GM12873 (cell line): Measurements from ENCODE around the gene EPS8.

Source experiments
- TF ChIP-seq, protein P1 (sequence below): IDR thresholded peaks from 2 replicates; pipeline ENCODE4 v1.5.1; 2012; ENCODE audit warnings: low read depth, mild to moderate bottlenecking, moderate library complexity, low read length, control low read depth; ENCODE audit not compliant: insufficient read depth; ENCODE audit errors: missing control alignments

Gene EPS8

DNA sequence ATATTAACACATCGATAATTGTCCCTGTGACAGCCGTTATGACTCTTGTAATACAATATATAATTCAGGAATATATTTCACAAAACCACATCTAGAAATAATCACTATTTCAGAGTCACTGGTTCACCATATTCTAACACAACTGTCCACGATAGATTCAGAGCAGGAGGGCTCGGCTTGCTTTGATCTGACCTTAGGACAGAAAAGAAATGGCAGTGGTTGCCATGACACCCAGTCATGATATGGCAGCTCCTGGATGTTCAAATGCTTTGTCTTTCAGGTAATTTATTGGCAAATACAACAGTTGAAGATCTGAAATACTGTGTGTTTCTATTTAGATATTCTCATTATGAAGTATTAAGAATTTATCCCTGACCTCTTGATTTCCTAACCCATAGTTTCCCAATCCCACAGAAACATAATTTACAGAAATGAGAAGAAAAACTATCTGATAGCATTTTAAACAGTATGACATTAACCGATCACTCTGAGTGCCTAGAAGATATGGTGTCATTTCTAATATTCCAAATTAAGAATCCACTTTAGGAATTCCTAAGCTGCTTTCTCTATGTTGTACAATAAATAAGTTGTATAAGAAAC lies 116.4 kb downstream of the EPS8 start:
- TF ChIP-seq, protein P1, sequence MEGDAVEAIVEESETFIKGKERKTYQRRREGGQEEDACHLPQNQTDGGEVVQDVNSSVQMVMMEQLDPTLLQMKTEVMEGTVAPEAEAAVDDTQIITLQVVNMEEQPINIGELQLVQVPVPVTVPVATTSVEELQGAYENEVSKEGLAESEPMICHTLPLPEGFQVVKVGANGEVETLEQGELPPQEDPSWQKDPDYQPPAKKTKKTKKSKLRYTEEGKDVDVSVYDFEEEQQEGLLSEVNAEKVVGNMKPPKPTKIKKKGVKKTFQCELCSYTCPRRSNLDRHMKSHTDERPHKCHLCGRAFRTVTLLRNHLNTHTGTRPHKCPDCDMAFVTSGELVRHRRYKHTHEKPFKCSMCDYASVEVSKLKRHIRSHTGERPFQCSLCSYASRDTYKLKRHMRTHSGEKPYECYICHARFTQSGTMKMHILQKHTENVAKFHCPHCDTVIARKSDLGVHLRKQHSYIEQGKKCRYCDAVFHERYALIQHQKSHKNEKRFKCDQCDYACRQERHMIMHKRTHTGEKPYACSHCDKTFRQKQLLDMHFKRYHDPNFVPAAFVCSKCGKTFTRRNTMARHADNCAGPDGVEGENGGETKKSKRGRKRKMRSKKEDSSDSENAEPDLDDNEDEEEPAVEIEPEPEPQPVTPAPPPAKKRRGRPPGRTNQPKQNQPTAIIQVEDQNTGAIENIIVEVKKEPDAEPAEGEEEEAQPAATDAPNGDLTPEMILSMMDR, result no peak

DNA sequence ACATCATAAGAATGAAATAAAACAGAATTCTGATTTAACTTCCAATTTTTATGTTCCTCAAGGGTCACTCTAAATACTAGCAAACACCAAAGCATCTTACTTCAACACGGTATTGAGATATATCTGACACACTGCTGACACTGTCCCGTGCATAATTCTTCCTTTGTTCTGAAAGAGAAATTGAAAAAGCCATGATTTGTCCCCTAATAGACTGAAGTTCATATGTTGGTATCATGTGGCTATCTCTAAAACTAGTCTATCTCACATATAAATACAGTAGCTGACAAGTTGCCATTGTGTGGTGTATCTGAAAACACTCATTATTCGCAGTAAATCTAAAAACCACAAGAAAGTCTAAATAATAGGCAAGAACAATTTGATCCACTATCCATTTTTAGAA lies 118.4 kb downstream of the EPS8 start:
- TF ChIP-seq, protein P1, result no peak

DNA sequence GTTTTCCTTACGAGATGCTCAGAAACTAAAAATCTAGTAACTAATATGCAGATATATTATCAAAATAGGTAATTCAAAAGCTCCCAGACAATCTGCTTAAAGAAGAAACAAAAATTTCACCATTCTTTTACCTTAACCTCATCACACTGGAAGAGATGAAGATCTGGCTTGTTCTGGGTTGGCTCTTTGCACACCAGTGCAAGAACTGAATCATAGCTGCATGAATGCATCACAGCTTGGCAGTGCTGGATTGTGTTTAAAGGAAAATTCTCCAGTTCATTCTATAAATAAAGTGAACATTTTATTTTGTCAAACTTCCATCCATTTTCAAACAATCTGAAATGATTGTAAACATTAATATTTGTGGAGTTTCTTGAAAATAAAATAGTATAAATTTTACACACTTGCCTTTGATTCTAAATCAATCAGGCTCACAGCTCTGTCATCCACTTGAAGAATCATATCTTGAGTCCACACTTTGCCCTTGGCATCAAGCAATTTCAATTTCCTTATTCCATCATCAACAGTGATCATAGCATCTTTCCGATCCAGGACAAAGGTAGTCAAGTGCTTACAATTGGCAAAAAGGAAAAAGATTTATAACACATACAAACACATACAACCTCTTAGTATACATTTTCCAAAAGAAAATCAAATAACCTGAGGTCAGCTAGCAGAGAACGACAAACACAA lies 119.8 kb downstream of the EPS8 start:
- TF ChIP-seq, protein P1, result no peak

DNA sequence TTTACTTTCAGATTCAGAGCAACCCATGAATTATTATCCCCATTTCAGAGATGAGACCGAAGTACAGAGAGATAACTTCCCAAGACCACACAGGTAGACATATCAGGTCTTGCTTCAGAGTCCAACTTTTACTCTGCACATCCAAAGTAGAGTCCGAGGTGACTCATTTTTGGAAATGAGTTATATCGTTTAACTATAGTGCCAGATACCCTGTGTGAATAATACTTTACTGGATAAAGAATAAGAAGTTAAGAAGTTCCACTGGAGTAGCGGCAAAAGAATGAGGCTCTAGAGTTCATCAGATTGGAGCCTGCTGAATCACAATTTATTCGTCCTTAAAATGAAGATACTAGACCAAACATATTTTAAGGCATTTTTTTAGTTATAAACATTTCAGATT lies 124.7 kb downstream of the EPS8 start:
- TF ChIP-seq, protein P1, result no peak

DNA sequence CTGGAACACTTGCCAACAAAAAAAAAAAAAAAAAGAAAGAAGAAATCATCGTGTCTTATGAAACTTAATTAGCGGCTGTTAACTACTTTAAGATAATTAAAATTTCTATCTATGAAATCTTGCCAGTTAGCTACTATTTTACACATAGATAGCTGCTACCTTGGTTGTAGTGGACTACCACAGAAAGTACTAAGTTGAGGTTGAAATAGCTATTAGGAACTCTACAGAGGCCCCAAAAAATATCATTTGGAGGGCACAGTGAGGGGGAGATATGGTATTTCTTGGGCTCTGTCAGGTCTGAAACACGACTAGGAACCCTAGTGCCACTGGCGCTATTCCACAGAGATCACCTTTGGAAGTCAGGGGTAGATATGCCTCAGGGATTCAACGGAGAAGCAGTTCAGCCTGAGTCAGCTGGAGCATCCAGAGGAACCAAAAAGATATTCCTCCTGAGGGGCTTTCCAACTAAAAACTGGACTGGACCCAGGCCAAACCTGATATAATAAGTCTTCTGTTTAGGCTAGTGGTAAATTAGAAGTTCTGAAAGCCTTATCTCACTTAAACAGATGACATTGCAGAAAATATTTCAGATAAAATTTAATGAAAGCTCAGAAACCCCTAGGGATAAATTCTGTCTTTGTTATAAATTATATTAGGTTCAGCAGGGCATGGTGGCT lies 126.1 kb downstream of the EPS8 start:
- TF ChIP-seq, protein P1, result no peak

DNA sequence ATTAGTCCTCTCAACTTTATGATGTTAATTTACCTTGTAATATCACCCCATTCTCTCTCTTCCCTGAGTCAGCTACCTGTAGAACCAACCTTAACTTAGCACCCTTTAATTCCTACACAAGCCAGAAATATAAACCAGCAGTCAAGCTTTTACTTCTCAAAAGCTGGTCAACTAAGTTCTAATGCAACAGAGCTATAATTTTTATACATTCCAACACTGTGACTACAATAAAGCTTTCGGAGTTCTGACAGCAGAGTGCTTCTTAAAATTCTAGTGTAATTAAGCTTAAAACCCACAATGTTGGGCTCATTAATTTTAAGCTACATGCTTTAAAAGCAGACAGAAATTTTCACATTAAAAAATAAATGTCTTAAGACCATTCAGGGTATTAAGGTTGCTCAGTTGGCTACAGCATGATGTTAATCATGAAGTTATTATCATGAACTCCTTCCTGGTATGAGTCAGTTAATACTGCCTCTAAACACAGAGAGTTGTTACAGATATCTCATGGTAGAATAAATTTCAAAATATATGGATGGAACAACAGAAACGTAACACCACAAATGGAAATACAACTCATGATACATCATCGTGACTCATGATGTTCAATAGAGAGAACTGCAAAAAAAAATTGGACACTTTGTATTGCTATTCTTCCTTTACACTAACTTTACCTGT lies 126.7 kb downstream of the EPS8 start:
- TF ChIP-seq, protein P1, result no peak

DNA sequence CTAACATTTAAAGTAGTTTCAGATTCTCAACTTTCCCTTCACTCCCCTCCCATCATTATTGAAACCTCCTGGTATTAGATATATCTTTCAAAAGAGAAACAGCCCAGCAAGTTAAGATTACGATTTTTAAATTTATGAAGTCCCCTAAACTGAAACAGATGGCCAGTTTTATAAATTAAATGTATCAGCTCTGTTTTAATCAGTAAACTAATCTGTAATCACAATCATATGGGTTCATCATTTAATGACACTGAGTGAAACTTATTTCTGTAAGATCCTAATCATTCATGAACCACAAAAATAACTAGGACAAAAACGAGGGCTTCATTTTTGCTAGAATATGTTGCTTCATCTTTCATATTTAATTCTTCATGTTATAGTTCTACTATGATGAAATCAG lies 137.8 kb downstream of the EPS8 start:
- TF ChIP-seq, protein P1, result no peak
